CD4-positive, alpha-beta T cell treated with Interleukin-17A for 1 hour (primary cell): Measurements from ENCODE around the gene TXNL4A.

Source experiments
- DNase-seq: peaks from one replicate; pipeline ENCODE4 v3.0.0-alpha.2; 2020

The TXNL4A gene

DNA sequence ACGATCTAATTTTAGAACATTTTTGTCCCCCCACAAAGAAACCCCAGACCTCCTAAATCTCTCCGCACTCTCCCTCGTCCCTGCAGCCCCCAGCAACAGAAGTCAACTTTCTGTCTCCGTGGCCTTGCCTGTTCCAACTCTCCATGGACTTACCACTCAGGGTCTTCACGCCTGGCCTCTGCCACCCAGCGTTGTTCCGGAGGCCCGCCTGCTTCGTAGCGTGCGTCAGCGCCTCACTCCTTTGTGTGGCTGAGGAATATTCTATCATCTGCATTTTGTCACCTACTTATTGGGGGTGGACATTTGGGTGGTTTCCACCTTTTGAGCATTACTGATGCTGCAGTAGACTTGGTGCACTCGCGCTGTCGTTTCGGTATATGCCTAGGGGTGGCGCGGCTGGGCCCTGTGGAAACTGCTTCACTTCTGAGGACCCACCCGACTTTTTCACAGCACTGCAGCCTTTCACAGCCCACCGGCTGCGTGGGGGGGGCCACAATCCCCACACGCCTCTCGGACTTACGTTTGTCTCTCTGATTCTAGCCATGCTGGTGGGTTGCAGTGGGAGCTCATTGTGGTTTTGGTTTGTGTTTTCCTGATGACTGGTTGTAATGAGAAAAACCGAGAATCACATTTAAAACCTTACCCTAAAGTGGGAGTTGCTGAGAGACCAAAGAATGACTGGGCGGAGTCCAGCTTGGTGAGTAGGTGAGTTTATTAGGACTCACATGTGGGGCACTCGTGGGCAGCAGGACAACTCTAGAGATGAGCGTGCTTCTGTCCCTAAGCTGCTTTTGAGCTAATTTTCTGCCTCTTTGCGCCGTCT lies 25.3 kb downstream of the TXNL4A start:
- DNase-seq, result peak; percentile 74

- no peak for DNase-seq
Measured at GRCh38 chr18:79962311-79962710, 26.1 kb downstream of the TXNL4A start.

DNA sequence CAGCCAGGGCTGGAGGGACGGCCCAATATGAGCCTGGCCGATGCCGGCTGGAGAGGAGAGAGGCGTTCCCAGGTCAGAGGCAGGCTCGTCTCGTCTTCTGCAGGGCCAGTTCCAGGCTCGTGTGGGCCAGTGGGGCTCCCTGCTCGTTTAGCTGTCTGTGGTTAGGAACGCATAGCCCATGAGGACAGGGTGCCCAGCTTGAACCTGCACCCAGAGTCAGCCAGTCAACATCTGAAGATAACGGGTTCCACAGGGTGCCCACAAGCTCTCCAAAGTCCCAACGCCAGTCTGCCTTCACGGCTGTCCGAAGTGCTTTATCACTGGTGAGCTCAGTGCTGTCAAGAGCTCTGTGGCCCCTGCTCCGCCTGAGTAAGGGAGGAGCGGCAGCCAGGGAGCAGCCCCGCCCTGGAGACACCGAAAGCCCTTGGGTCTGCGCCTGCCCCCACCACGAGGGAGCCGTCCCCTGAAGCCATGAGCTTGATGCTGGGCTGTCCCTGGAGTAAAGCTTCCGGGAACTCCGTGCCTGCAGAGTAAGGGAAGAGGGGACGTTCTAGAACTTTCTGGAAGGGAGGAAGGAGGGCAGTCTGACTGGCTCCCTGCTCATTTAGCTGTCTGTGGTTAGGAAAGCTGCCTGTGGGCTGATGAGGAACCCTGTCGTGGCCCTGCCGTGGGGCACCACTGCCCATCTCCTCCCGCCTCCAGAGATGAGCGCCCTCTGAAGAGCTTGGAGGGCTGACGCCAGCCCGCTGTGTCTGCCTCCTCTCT lies 26.7 kb downstream of the TXNL4A start:
- no peak for DNase-seq

DNA sequence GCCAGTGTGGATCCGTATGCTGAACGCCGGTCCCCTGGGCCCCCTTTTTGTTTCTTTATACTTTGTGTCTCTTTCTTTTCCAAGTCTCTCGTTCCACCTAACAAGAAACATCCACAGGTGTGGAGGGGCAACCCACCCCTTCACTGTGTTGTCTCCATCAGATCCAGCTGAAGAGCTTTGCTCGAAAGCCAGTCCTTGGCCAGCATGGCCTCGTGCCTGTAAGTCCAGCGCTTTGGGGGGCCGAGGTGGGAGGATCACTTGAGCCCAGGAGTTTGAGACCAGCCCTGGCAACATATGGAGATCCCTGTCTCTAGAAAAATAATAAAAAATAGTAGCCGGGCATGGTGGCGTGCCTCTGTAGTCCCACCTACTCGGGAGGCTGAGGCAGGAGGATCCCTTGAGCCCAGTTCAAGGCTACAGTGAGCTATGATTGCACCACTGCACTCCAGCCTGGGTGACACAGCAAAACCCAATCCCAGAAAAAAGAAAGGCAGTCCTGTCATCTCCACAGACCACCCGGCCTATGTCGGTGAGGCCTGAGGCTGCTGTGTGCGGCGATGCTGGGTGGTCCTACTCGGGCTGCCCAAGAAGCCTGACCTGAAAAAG lies 27.3 kb downstream of the TXNL4A start:
- no peak for DNase-seq

DNA sequence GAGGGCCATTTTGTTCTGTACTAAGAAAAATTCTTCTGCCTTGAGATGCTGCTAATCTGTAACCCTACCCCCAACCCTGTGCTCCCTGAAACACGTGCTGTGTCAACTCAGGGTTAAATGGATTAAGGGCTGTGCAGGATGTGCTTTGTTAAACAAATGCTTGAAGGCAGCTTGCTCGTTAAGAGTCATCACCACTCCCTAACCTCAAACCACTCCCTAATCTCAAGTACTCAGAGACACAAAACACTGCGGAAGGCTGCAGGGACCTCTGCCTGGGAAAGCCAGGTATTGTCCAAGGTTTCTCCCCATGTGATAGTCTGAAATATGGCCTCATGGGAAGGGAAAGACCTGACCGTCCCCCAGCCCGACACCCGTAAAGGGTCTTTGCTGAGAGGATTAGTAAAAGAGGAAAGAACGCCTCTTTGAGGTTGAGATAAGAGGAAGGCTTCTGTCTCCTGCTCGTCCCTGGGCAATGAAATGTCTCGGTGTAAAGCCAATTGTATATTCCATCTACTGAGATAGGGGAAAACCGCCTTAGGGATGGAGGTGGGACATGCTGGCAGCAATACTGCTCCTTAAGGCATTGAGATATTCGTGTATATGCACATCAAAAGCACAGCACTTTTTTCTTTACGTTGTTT lies 28.1 kb downstream of the TXNL4A start:
- DNase-seq, result peak; percentile 47

DNA sequence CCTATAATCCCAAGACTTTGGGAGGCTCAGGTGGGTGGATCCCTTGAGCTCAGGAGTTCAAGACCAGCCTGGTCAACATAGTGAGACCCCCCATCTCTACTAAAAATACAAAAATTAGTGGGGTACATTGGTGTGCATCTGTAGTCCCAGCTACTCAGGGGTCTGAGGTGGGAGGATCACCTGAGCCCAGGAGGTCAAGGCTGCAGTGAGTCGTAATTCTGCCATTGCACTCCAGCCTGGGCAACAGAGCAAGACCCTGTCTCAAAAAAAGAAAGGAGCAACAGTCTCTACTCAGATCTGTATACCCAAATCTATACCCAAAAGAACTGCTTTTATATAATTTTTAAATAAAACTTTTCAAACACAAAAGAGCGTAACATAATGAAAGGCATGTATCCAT lies 29.4 kb downstream of the TXNL4A start:
- no peak for DNase-seq

DNA sequence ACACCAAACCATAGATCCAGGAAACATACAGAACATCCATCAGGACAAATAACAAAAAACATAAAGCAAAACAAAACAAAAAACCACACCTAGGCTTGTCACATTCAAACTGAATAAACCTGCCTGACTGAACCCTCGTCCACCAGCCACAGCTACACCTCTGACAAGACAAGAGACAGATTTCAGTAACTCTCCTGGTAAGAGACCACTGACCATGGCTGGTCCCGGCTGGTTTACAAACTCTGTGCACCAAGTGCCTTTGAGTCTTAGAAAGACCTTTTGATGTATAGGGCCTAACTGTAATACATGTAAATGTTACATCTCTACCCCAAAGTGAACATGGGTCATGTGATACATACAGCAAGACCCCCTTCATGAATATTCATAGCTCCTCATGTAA lies 32.1 kb downstream of the TXNL4A start:
- DNase-seq, result no peak

DNA sequence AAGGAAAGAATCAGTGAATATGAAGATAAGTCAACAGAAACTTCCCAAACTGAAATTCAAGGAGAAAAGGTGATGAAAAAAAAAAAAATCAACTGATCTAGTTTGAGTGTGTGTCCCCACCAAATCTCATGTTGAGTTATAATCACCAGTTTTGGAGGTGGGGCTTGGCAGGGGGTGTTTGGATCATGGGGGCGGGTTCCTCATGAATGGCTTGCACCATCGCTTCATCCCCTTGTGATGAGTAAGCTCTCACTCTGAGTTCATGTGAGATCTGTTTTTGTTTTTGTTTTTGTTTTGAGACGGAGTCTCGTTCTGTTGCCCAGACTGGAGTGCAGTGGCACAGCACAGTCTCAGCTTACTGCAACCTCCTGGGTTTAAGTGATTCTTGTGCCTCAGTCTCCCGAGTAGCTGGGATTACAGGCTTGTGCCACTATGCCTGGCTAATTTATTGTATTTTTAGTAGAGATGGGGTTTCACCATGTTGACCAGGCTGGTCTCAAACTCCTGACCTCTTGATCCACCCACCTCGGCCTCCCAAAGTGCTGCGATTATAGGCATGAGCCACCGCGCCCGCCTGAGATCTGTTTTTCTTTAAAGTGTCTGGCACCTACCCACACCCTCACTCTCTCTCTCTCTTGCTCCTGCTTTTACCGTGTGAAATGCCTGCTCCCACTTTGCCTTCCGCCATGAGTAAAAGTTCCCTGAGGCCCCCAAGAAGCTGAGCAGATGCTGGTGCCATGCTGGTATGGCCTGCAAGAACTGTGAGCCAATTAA lies 32.9 kb downstream of the TXNL4A start:
- DNase-seq, result no peak

- DNase-seq, result no peak
Measured at GRCh38 chr18:79954791-79955190, 33.6 kb downstream of the TXNL4A start.

DNA sequence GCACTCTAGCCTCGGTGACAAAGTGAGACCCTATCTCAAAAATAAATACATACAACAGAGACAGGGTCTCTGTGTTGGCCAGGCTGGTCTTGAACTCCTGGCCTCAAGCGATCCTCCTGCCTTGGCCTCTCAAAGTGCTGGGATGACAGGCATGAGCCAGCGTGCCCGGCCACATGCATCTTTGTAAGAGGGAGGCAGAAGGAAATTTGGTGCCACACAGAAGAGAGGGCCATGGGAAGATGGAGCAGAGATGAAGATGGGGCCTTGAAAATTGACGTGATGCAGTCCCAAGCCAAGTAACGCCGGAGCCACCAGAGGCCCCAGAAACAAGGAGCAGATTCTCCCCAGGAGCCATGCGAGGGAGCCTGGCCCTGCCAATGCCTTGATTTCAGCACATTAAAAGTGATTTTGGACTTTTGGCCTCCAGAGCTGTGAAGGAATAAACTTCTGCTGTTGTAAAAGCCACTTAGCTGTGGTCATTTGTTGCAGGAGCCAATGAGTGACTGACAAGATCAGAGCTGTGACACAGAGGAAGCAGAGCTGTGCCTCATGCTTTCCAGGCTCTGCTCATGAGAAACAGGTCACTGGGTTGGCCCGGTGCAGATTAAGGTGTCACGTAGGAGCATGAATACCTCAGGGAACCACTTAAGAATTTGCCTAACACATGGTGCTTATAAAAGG lies 34.3 kb downstream of the TXNL4A start:
- DNase-seq, result no peak

DNA sequence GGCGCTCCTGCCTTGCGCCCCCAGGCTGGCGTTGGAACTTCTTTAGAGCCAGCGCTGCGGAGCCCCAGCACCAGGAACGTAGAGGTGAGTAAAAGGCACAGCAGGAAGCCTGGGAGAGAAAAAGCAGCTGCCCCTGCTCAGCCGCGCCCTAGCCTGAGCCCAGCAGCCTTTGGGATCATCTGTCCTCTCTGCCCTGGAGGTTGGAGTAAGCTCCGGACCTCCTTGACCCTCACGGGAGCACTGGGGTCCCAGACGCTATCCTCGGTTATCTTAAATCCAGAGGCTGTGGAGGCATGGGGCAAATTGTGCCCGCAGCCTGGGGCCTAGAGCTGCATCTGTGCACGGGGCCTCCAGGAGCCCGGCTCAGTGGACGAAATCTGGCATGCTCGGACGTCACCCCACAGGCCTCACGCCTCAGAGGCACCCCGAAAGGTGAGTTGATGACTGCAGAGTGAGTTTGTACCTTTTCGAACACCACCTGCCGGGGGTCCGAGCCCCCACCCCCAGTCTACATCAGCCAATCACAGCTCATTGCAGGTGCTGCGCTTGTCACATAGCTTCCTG lies 35.3 kb downstream of the TXNL4A start:
- DNase-seq, result no peak

DNA sequence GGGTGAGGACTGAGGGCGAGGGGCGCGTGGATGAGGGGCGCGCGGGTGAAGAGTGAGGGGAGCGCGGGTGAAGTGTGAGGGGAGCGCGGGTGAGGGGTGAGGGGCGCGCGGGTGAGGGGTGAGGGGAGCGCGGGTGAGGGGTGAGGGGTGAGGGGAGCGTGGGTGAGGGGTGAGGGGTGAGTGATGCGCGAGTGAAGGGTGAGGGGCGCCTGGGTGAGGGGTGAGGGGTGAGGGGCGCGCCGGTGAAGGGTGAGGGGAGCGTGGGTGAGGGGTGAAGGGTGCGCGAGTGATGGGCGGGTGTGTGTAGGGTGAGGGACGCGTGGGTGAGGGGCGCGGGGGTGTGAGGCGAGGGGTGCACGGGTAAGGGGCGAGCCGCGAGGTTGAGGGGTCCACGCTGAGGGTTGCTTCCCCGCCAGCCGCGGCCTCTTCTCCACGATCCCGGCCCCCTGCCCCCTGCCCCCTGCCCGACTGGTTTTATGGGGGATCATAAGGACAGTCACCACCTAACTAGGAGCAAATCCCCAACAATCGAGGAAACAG lies 35.8 kb downstream of the TXNL4A start:
- no peak for DNase-seq

DNA sequence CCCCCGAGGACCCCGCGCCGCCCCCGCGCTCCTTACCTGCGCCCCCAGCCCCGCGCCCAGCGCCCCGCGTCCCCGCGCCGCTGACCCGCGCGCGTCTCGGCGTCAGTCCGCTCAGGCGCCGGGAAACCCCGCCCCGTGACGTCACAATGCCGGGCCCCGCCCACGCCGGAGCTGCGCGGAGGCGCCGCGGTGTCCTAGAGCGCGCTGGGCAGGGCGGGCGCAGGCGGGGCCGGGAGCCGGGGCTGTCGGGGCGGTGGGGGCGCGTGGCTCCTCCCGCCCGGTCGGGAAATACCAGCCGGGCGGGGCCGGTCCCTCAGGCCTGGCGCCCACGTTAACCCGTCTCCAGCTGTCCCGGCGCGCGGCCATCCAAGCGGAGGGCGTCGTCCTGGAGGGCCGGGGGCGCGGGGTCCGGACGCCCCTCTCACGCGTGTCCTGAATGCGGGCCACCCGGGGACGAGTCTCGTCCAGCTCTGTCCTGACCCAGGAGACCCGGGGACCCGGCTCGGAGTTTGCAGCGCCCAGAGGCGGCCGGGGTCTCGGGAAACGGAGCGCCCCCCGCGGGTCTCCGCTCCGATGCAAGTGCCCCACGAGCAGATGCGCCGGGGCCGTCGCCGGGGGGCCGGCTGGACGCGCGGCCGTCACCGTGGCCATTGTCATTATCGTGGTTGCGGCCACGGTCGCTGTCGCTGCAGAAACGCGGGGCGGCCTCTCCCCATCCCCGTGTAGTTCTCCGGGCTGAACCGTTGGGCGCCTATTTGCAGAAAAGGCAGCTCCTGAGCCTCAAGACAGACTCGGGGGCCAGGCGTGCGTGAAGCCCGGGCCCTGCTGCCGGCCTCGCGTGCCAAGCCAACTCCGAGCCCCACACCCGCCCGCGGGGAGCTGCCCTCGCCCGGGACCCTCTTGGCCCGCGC lies 36.6 kb downstream of the TXNL4A start, which contains the start of gene SLC66A2:
TSS of gene SLC66A2 (minus strand) at position 109 of the 911 bp plus-strand sequence. CDS start 727 bp downstream, outside the sequence.
- DNase-seq, result peak; percentile 95

- no peak for DNase-seq
Measured at GRCh38 chr18:79950515-79951341, 37.6 kb downstream of the TXNL4A start.

GRCh38 chr18:79949697-79950487 lies 38.5 kb downstream of the TXNL4A start:
- peak; percentile 32 for DNase-seq

DNA sequence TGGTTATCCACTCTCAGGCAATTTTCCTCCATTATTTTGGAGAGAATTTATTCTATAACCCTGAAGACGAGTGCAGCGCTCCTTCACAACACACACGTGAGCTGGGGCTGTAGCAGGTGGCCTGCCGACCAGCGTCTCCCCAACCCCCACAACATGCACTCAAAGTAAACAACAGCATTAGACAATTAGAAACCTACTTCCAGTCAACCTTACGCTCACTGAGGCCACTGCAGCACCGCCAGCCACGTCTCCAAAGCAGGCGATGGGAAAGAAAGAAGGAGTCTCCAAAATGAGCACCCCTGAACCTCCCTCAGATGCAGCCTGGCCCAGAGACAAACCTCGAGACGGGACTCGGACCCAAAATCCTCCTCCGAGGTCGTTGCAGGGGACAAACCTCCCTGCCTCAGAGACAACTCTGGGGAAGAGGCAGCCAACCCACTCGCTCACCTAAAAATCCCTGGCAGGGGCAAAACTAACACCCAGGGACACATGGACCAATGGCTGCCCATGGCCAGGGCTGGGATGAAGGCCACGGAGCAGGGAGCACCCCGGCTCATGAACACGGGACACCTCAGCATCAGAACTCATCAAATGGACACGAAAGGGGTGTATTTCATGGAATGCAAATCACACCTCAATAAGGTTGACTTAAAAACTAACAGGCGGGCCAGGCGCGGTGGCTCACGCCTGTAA lies 39.5 kb downstream of the TXNL4A start:
- no peak for DNase-seq

DNA sequence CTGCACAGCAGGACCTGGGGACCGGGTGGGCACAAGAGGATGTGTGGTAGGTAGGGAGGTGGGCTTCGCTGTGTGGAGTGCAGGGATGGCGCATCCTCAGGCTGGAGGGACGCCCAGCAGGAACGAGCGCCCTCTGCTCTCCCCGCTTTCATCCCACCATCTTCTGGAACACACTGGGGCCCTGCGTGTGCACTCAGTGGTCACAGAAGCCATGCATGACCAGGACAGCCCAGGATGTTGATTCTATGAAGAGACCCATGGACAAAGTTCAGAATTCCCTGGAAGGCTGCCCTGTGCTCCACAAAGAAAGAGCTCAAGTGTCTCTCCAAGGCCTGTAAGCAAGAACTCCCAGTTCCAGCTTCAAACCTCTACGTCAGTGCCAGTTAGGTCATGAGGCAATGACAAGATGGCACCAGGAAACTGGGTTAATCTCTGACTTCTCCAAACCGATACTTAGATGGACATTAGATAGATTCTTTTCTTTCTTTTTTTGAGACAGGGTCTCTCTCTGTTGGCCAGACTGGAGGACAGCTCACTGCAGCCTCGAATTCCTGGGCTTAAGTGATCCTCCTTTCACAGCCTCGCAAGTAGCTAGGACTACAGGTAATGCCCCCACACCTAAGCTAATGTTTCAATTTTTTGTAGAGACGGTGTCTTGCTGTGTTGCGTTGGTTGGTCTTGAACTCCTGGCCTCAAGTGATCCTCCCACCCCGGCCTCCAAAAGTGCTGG lies 40.3 kb downstream of the TXNL4A start:
- DNase-seq, result no peak
